Tibial nerve (tissue), 4 donors: ENCODE data around the gene CR1L. TPM values are rescaled to one million over a fixed set of nuclear protein-coding genes. Genes with fewer than 3 reads are reported as not detected.
"Not testable (repeated sequence)": the region's sequence is repeated elsewhere in the genome, so short reads cannot be mapped to it uniquely, and the experiment has no call there.

Experiments used
- DNase-seq, 2 donors: peaks; one replicate each; pipeline ENCODE4 v3.0.0-alpha.2; 2019; ENCODE audit warnings: low spot score in 2 of 2
- H3K27ac ChIP-seq, 4 donors: fragments of 200-600 bp; sonication (generic) in 3 of 4; one replicate each; pipeline ENCODE4 v1.5.1; 2017 to 2019; ENCODE audit warnings: mild to moderate bottlenecking in 1 of 4
- H3K27me3 ChIP-seq, 2 donors: fragments of 200-600 bp; sonication (generic) in 1 of 2; one replicate each; pipeline versions ENCODE4 v1.5.1 to v1.6.0; 2017 to 2019
- H3K36me3 ChIP-seq, 3 donors: fragments of 200-600 bp; sonication (generic); one replicate each; pipeline ENCODE4 v1.5.1; 2018 to 2019
- H3K4me1 ChIP-seq, 4 donors: fragments of 200-600 bp; sonication (generic) in 3 of 4; one replicate each; pipeline ENCODE4 v1.5.1; 2017 to 2019
- H3K4me3 ChIP-seq, 4 donors: fragments of 200-600 bp; sonication (generic) in 3 of 4; one replicate each; pipeline ENCODE4 v1.5.1; 2017 to 2019; ENCODE audit warnings: mild to moderate bottlenecking in 1 of 4, moderate library complexity in 1 of 4
- H3K9me3 ChIP-seq, 4 donors: fragments of 200-600 bp; sonication (generic) in 3 of 4; one replicate each; pipeline ENCODE4 v1.5.1; 2017 to 2019
- EP300 ChIP-seq, 2 donors: sonication (generic); formaldehyde crosslinking; IDR thresholded peaks; one replicate each; pipeline ENCODE4 v1.6.1; 2017; ENCODE audit warnings: antibody characterized with exemption in 2 of 2, mild to moderate bottlenecking in 1 of 2
- POLR2A ChIP-seq, 2 donors: fragments of 450-650 bp; IDR thresholded peaks; one replicate each; pipeline ENCODE4 v1.6.1; 2017; ENCODE audit warnings: antibody characterized with exemption in 2 of 2, mild to moderate bottlenecking in 2 of 2, moderate library complexity in 2 of 2
- WGBS, 2 donors: methylation state at CpG; one replicate each; pipeline ENCODE4 v1.1.5; 2018; 5-methylcytosine and 5-hydroxymethylcytosine counted together
- total RNA-seq, 4 donors: library from RNA; depleted of rRNA; stranded (reverse); fragments of >200 nt; gene quantifications; one replicate each; pipeline ENCODE4 v1.1.0, GENCODE V29; 2016
- TF ChIP-seq, protein P1 (sequence below), 5 experiments: fragments of 200-600 bp in 3 of 5; fragments of 450-650 bp in 2 of 5; sonication (generic) in 3 of 5; IDR thresholded peaks; one replicate each; pipeline ENCODE4 v1.5.1; 2016 to 2019; ENCODE audit warnings: antibody characterized with exemption in 5 of 5, mild to moderate bottlenecking in 3 of 5, moderate library complexity in 2 of 5

CR1L gene
- total RNA-seq, 4 donors from 2014 or later: 1.0 TPM; not detected in 3

DNA sequence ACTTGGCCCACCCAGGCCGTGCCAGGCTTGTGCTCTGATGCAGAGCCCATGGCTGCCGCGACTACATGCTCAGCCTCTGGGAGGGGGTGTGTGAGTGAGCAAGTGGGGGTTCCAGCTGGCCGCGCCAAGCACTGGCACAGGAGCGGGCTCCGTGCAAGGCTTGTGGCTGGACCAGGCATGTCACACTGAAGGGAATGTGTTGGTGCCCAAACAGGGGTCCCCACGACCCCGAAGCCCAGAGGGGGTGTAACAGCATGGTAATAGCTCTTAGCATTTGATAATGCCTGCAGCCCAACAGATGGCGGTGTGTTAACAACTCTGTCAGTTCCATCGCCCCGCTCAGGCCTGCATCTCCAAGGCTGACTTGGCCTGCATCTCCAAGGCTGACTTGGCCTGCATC, 68.6 kb downstream of the CR1L start:
- WGBS, 2 donors: 92 to 93% methylated on average over 11 to 12 of the region's 12 CpGs
- no peak for DNase-seq
- H3K4me1 ChIP-seq: no peaks in the 10 kb centered on the region
- H3K9me3 ChIP-seq: no peaks in the 10 kb centered on the region
- no peak overlapping the region for H3K27ac ChIP-seq
- no peak overlapping the region for H3K4me3 ChIP-seq
- H3K27me3 ChIP-seq: no peaks in the 10 kb centered on the region
- TF ChIP-seq, protein P1, sequence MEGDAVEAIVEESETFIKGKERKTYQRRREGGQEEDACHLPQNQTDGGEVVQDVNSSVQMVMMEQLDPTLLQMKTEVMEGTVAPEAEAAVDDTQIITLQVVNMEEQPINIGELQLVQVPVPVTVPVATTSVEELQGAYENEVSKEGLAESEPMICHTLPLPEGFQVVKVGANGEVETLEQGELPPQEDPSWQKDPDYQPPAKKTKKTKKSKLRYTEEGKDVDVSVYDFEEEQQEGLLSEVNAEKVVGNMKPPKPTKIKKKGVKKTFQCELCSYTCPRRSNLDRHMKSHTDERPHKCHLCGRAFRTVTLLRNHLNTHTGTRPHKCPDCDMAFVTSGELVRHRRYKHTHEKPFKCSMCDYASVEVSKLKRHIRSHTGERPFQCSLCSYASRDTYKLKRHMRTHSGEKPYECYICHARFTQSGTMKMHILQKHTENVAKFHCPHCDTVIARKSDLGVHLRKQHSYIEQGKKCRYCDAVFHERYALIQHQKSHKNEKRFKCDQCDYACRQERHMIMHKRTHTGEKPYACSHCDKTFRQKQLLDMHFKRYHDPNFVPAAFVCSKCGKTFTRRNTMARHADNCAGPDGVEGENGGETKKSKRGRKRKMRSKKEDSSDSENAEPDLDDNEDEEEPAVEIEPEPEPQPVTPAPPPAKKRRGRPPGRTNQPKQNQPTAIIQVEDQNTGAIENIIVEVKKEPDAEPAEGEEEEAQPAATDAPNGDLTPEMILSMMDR (IDR thresholded peaks at IDR 0.05): no peak
- no peak for TF ChIP-seq EP300 (IDR thresholded peaks at IDR 0.05)
- no peak for TF ChIP-seq POLR2A (IDR thresholded peaks at IDR 0.05)
- no peaks in the 10 kb centered on the region for H3K36me3 ChIP-seq

DNA sequence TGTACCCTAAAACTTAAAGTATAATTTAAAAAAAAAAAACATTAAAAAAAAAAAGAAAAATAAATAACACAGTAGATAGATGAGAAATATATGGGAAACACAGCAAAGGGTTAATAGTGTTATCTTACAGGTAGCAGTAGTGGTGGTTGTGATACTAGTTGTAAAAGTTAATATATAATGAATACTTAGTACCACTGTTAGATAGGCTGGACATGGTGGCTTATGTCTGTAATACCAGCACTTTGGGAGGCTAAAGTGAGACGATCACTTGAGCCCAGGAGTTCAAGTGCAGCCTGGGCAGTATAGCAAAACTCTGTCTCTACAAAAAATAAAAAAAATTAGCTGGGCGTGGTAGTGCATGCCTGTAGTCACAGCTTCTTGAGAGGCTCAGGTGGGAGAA, 74.3 kb downstream of the CR1L start:
- TF ChIP-seq EP300 (IDR thresholded peaks at IDR 0.05) (no peak), POLR2A (IDR thresholded peaks at IDR 0.05) (no peak)
- TF ChIP-seq, protein P1 (IDR thresholded peaks at IDR 0.05): no peak
- Histone ChIP-seq H3K4me3 (no peak overlapping the region), H3K36me3 (no peaks in the 10 kb centered on the region), H3K27ac (no peak overlapping the region), H3K27me3 (no peaks in the 10 kb centered on the region), H3K4me1 (no peaks in the 10 kb centered on the region), H3K9me3 (peaks cover 0 to 8% (median 0%) of the 10 kb centered on the region in 4 donors)
- no peak for DNase-seq
- 85 to 86% methylated on average over 2 of the region's 2 CpGs for WGBS, 2 donors

DNA sequence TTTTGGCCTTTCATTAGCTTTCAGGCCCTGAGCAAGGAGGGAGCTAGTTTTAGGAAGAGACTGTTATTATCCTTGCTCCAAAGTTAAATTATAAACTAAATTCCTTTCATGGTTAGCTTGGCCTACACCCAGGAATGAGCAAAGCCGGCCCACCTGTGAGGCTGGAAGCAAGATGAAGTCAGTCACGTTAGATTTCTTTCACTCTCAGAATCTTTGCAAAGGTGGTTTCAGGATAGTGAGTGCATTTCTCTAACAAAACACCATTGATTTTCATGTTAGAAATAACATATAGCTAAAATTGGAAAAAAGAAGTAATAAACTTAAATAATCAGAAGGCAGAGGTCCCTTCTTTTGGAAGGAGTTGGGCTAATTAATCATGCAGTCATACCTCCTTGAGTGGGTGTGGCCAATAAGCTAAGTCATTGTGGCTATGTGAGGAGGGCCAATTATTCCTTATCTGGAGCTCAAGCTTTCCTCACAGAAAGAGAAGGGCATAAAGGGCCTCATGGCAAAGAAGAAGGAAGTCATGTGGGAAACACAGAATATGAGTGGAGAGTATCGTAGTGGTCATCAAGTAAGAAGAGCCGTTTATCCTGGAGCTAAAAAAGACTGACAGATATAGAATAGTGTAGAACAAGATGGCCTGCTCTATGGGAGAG, 83.4 kb downstream of the CR1L start:
- H3K36me3 ChIP-seq, H3K4me3 ChIP-seq, H3K27ac ChIP-seq, H3K27me3 ChIP-seq, H3K4me1 ChIP-seq, DNase-seq, H3K9me3 ChIP-seq: not testable (repeated sequence)
- 72 to 89% methylated on average over 4 of the region's 4 CpGs for WGBS, 2 donors

DNA sequence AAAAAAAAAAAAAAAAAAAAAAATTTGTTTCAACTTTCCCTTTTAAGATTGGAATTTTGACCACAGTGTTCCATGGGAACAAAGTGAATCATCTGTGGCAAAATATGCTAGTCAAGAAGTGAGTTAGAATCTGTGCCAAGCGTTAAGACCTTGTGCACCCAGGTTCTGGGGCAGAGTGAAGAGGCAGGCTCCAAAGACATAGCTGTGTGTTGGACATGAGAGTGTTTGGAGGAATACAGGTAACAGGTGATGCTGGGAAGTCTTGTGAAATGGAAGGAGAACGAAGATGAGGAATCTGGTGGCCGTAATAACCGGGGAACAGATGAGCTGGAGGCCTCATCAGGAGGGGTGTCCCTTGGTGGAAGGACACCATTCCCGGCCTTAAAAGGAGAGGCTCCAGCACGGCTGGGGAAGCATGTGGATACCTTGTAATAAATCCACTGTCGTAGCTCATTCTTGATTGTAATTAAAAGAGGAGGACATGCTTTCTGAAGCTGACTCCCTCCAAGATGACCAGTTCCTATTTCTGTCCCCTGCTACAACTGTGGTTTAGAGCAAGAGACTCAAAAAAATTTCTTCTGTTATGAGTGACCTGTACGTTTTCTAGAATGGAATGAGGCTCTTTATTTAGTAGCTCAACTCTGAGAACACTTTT, 92.7 kb downstream of the CR1L start:
- H3K4me1 ChIP-seq, H3K36me3 ChIP-seq, DNase-seq, H3K27me3 ChIP-seq, H3K9me3 ChIP-seq, H3K27ac ChIP-seq, H3K4me3 ChIP-seq: not testable (repeated sequence)
- WGBS, 2 donors: 69 to 73% methylated on average over 8 of the region's 8 CpGs

DNA sequence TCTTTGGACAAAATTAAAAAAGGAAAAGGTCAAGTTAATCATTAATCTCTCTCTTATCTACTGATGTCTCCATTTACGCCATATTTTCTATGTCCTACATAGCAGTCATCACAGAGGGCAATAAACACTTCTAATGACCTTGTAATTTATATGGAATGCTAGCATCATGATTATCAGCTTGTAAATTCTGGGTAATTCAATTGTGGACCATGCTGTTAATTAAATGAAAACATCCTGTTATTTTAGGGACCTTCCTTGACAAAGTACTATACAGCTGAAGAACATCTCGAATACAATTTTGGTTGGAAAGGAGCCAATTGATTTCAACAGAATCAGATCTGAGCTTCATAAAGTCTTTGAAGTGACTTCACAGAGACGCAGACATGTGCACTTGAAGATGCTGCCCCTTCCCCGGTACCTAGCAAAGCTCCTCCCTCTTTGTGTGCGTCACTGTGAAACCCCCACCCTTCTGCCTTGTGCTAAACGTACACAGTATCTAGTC, 93.3 kb downstream of the CR1L start:
- not testable (repeated sequence) for H3K9me3 ChIP-seq, H3K27ac ChIP-seq, H3K36me3 ChIP-seq, H3K27me3 ChIP-seq, DNase-seq, H3K4me3 ChIP-seq, H3K4me1 ChIP-seq
- 20 to 40% methylated on average over 6 of the region's 6 CpGs for WGBS, 2 donors

DNA sequence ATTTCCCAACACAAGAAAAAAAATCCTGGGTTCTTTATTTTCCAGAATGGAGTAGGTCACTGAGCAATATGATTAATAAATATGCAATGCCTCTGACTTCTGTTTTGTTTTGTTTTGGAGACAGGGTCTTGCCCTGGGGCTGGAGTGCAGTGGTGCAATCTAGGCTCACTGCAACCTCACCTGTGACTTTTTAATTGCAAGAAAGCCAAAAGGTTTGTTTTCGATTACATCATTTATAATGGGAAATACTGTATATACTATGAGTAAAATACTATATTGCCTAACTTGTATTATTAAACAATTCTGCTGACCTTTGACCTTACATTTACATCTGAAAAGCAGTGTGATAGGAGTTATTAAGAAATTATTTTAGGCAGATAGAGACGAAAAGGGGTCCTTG, 95.3 kb downstream of the CR1L start:
- H3K27ac ChIP-seq: no peak overlapping the region
- WGBS, 2 donors: 78 to 82% methylated on average over 2 of the region's 2 CpGs
- no peaks in the 10 kb centered on the region for H3K9me3 ChIP-seq
- no peaks in the 10 kb centered on the region for H3K27me3 ChIP-seq
- no peak overlapping the region for H3K4me3 ChIP-seq
- no peak for TF ChIP-seq POLR2A (IDR thresholded peaks at IDR 0.05)
- TF ChIP-seq, protein P1 (IDR thresholded peaks at IDR 0.05): no peak
- TF ChIP-seq EP300 (IDR thresholded peaks at IDR 0.05): no peak
- H3K36me3 ChIP-seq: no peaks in the 10 kb centered on the region
- DNase-seq: no peak
- H3K4me1 ChIP-seq: no peaks in the 10 kb centered on the region
